NCI-H1436 (cell line): Measurements from ENCODE around the gene DPYSL3.

Source experiments
- DNase-seq: peaks from one replicate; lab custom pipeline; 2025; lab: John Stamatoyannopoulos, UW

The DPYSL3 gene

GRCh38 chr5:147512659-147513379 lies 3.0 kb upstream of the DPYSL3 start:
- DNase-seq, result no peak

- DNase-seq, result no peak
These were observed 1.0 kb upstream of the DPYSL3 start for GRCh38 chr5:147510885-147511284.

GRCh38 chr5:147509041-147509709 lies 693 bp downstream of the DPYSL3 start:
- no peak for DNase-seq

- no peak for DNase-seq
These were observed 1.2 kb downstream of the DPYSL3 start for GRCh38 chr5:147508711-147509040.

GRCh38 chr5:147507480-147508126 lies 2.3 kb downstream of the DPYSL3 start:
- no peak for DNase-seq

GRCh38 chr5:147504535-147504934 lies 5.3 kb downstream of the DPYSL3 start:
- DNase-seq, result no peak

GRCh38 chr5:147504011-147504410 lies 5.9 kb downstream of the DPYSL3 start:
- DNase-seq, result peak; percentile 66

GRCh38 chr5:147490989-147491388 lies 18.9 kb downstream of the DPYSL3 start:
- DNase-seq, result no peak

- DNase-seq, result no peak
These were observed 22.7 kb downstream of the DPYSL3 start for GRCh38 chr5:147487031-147487750.

- no peak for DNase-seq
These were observed 24.1 kb downstream of the DPYSL3 start for GRCh38 chr5:147485814-147486213.

GRCh38 chr5:147485046-147485445 lies 24.8 kb downstream of the DPYSL3 start:
- no peak for DNase-seq

GRCh38 chr5:147484708-147485020 lies 25.2 kb downstream of the DPYSL3 start:
- DNase-seq, result no peak

- peak; percentile 91 for DNase-seq
These were observed 25.7 kb downstream of the DPYSL3 start for GRCh38 chr5:147483961-147484707.

GRCh38 chr5:147483188-147483790 lies 26.6 kb downstream of the DPYSL3 start:
- DNase-seq, result peak; percentile 88

- DNase-seq, result no peak
These were observed 27.1 kb downstream of the DPYSL3 start for GRCh38 chr5:147482706-147483180.

- DNase-seq, result no peak
These were observed 27.8 kb downstream of the DPYSL3 start for GRCh38 chr5:147481874-147482705.

GRCh38 chr5:147481376-147481775 lies 28.5 kb downstream of the DPYSL3 start:
- no peak for DNase-seq

GRCh38 chr5:147479949-147480348 lies 29.9 kb downstream of the DPYSL3 start:
- no peak for DNase-seq

- no peak for DNase-seq
These were observed 30.4 kb downstream of the DPYSL3 start for GRCh38 chr5:147479444-147479843.

- DNase-seq, result no peak
These were observed 35.7 kb downstream of the DPYSL3 start for GRCh38 chr5:147474140-147474539.
